Loucy (cell line): Measurements from ENCODE around the gene TMEM38B.

Experiments
- EZH2phosphoT487 ChIP-seq: fragments of 200-600 bp; IDR thresholded peaks from 2 replicates; pipeline ENCODE4 v1.6.1; 2018; ENCODE audit warnings: antibody characterized with exemption, mild to moderate bottlenecking, moderate library complexity, borderline replicate concordance
- TF ChIP-seq, protein P1 (sequence below): fragments of 200-600 bp; sonication (generic); conservative IDR thresholded peaks from 2 replicates; pipeline ENCODE4 v1.5.1; 2014; ENCODE audit warnings: mild to moderate bottlenecking, antibody characterized with exemption, low read length

DNA sequence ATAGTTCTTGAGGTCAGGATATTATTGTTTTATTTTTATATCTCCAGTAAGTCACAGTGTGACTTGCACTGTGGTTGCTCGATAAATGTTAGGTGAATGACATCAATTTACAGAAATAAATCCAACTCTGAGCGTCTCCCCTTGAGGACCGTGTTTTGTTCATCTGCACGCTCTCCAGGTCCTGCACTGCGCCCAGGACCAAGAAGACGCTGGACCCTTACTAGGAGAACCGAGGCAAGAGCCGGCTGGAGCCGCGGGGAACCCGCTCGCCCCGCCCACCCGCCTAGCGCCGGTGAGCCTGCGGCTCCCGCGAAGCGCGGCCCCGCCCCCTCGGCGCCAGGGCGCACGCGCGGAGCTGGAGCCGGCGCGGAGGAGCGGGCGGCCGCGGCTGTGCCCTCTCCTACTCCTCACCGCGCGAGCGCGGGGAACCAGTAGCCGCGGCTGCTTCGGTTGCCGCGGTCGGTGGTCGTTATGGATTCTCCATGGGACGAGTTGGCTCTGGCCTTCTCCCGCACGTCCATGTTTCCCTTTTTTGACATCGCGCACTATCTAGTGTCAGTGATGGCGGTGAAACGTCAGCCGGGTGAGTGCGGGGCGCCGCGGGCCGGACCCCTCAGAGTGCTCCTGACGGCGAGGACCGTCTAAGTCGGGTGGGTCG, at the start of gene TMEM38B:
- TF ChIP-seq, protein P1, sequence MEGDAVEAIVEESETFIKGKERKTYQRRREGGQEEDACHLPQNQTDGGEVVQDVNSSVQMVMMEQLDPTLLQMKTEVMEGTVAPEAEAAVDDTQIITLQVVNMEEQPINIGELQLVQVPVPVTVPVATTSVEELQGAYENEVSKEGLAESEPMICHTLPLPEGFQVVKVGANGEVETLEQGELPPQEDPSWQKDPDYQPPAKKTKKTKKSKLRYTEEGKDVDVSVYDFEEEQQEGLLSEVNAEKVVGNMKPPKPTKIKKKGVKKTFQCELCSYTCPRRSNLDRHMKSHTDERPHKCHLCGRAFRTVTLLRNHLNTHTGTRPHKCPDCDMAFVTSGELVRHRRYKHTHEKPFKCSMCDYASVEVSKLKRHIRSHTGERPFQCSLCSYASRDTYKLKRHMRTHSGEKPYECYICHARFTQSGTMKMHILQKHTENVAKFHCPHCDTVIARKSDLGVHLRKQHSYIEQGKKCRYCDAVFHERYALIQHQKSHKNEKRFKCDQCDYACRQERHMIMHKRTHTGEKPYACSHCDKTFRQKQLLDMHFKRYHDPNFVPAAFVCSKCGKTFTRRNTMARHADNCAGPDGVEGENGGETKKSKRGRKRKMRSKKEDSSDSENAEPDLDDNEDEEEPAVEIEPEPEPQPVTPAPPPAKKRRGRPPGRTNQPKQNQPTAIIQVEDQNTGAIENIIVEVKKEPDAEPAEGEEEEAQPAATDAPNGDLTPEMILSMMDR = no peak
- no peak for TF ChIP-seq EZH2phosphoT487
